ENCODE results near the gene OAS1.

The OAS1 gene

DNA sequence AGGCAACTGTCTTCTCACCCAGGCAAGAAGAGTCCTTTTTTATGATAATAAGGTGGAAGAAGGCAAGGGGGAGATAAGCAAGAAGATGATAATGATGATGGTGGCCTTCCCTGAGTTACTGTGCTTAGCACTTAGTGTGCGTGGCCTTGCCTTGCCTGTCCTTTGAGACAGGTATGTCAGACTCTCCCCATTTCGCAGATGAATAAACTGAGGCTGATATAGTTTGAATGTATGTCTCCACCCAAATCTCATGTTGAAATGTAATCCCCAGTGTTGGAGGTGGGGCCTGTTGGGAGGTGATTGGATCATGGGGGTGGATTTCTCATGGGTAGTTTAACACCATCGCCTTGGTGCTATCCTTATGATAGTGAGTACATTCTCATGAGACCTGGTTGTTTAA lies 23.0 kb downstream of the OAS1 start:
- ChIA-PET POLR2A (no interaction called here), CTCF (no interaction called here)
- no peak for DNase-seq (ENCODE audit: low read depth, low spot score)
- H3K4me3 ChIP-seq (ENCODE audit: low read depth, low read length), result no peak overlapping the region
- TF ChIP-seq, protein P1, sequence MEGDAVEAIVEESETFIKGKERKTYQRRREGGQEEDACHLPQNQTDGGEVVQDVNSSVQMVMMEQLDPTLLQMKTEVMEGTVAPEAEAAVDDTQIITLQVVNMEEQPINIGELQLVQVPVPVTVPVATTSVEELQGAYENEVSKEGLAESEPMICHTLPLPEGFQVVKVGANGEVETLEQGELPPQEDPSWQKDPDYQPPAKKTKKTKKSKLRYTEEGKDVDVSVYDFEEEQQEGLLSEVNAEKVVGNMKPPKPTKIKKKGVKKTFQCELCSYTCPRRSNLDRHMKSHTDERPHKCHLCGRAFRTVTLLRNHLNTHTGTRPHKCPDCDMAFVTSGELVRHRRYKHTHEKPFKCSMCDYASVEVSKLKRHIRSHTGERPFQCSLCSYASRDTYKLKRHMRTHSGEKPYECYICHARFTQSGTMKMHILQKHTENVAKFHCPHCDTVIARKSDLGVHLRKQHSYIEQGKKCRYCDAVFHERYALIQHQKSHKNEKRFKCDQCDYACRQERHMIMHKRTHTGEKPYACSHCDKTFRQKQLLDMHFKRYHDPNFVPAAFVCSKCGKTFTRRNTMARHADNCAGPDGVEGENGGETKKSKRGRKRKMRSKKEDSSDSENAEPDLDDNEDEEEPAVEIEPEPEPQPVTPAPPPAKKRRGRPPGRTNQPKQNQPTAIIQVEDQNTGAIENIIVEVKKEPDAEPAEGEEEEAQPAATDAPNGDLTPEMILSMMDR (IDR thresholded peaks at IDR 0.05; ENCODE audit: insufficient read depth, low read length, missing control alignments), result no peak

DNA sequence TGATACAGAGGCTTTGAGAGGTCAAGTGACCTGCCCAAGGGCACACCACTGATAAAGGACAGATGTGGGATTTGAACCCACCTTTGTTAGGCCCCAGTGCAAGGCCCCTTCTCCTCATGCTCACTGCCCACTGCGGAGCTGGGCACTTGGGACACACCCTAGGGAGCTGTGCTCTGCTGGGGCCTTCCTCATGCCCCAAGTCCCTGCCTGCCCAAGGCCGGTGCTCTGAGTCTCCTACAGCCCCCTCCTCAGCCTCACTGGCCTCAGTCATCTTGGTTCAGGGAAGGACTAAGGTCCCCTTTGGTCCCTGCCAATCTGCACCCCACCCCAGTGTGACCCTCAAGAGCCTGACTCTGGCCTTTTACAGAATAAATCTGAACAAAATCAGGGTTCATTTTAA lies 23.6 kb downstream of the OAS1 start:
- DNase-seq (ENCODE audit: low read depth, low spot score), result no peak
- H3K4me3 ChIP-seq (ENCODE audit: low read depth, low read length), result no peak overlapping the region
- ChIA-PET CTCF (no interaction called here), POLR2A (no interaction called here)
- TF ChIP-seq, protein P1 (IDR thresholded peaks at IDR 0.05; ENCODE audit: insufficient read depth, low read length, missing control alignments), result no peak

DNA sequence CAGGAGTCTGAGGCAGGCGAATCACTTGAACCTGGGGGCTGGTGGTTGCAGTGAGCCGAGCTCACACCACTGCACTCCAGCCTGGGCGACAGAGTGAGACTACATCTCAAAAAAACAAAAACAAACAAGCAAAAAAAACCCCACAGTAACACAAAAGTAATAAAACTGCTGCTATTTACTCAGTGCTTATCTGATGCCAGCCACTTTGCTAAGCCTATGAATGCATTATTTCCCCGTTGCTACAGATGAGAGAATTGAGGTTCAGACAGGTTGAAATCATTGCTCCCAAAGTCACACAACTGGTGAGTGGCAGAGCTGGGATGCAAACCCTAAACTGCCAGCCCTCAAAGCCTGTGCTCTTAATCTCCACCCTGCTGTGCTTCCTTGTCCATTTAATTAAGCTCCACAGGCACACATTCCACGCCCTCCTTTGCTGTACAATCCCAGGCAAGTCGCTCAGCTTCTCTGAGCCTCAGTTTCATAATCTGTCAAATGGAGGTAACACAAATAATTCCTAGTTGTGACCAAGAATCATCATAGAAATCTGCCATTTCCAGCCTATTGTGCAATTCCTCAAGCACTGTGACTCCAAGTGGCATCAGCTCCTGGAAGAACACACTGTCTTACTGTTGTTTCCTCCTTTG lies 25.8 kb downstream of the OAS1 start:
- H3K4me3 ChIP-seq (ENCODE audit: low read depth, low read length), result no peak overlapping the region
- CTCF ChIA-PET, result interaction anchor here (1.5 kb wide), 1 partner anchor 32 kb away, joined by 3 read pairs; no protein-coding TSS in a partner anchor
- DNase-seq (ENCODE audit: low read depth, low spot score), result no peak
- POLR2A ChIA-PET, result no interaction called here
- TF ChIP-seq, protein P1 (IDR thresholded peaks at IDR 0.05; ENCODE audit: insufficient read depth, low read length, missing control alignments), result no peak

DNA sequence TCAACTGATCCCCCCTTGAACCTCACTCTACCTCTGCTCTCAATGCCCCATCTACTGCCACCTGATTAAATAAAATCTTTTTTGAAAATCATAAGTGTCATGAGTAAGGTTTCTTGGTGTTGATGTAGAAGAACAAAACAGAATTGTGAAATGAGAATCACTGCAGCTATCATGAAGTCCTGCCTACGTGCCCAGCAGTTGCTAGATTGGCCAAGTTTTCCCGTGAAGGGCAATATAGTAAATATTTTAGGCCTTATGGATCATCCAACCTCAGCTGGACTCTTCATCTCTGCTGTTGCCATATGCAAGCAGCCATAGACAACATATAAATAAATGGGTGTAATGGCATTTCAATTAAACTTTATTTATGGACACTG lies 26.4 kb downstream of the OAS1 start:
- CTCF ChIA-PET, result interaction anchor here (1.5 kb wide), 1 partner anchor 33 kb away, joined by 3 read pairs; no protein-coding TSS in a partner anchor
- POLR2A ChIA-PET, result no interaction called here
- no peak for DNase-seq (ENCODE audit: low read depth, low spot score)
- H3K4me3 ChIP-seq (ENCODE audit: low read depth, low read length), result no peak overlapping the region
- TF ChIP-seq, protein P1 (IDR thresholded peaks at IDR 0.05; ENCODE audit: insufficient read depth, low read length, missing control alignments), result no peak

DNA sequence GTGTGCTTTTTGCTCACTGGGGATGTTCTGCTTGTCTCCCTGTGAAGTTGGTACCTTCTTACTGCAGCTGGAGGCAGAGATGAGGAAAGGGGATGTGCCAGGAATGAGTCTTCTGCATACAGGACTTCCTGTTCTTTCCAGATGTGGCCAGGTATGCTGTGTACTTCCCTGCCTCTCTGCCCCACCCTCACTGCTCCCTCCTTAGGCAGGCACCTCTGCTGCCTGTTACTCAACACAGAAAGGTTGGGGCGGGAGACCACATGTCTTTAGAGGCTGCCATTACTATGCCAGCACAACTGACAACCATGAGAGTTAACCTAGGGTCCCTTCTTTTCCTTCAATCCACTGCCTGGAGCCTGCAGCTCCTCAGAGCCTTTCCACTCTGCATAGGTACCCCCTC lies 29.5 kb downstream of the OAS1 start:
- TF ChIP-seq, protein P1 (IDR thresholded peaks at IDR 0.05; ENCODE audit: insufficient read depth, low read length, missing control alignments), result no peak
- H3K4me3 ChIP-seq (ENCODE audit: low read depth, low read length), result no peak overlapping the region
- ChIA-PET POLR2A (no interaction called here), CTCF (no interaction called here)
- no peak for DNase-seq (ENCODE audit: low read depth, low spot score)

DNA sequence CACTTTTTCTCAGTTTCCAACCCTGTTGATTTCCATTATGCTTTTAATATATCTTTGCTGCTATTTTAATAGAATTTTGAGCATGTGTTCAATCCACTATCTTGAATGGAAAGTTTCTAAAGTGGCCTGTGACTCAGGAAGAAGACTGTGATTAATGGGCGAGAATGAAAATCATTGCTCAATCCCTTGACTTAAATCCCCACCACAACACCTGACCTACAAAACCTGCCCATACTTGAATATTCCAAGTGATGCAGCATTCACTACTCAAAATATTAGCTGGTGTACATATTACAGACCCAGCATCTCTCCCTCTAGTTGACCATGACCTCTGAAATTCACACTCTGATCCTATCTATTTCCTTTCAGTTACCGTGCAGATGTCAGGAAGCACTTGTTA lies 30.2 kb downstream of the OAS1 start:
- TF ChIP-seq, protein P1 (IDR thresholded peaks at IDR 0.05; ENCODE audit: insufficient read depth, low read length, missing control alignments), result no peak
- ChIA-PET CTCF (no interaction called here), POLR2A (no interaction called here)
- DNase-seq (ENCODE audit: low read depth, low spot score), result no peak
- H3K4me3 ChIP-seq (ENCODE audit: low read depth, low read length), result no peak overlapping the region

Measured in AG04449 (cell line).